WERI-Rb-1 (cell line): ENCODE measurements around the gene NDFIP1.
A peak's percentile ranks its signal among the peaks of the same experiment; 100 is the strongest.

ENCODE experiments used
- DNase-seq: peaks from one replicate; pipeline ENCODE4 v3.0.0-alpha.2; 2020
- H3K27ac ChIP-seq: fragments of 250-450 bp; sonication (Bioruptor Pico); 2 replicates; pipeline ENCODE4 v1.5.1; 2020; ENCODE audit warnings: mild to moderate bottlenecking, moderate library complexity
- H3K27me3 ChIP-seq: fragments of 250-450 bp; sonication (Bioruptor Pico); 2 replicates; pipeline ENCODE4 v1.5.1; 2021; ENCODE audit warnings: mild to moderate bottlenecking, low read depth, moderate library complexity; ENCODE audit not compliant: insufficient read depth, severe bottlenecking
- H3K36me3 ChIP-seq: fragments of 250-450 bp; sonication (Bioruptor Pico); 2 replicates; pipeline ENCODE4 v1.5.1; 2020; ENCODE audit warnings: mild to moderate bottlenecking, moderate library complexity
- H3K4me3 ChIP-seq: 2 replicates; pipeline ENCODE4 v1.5.1; 2011; ENCODE audit warnings: low read depth, mild to moderate bottlenecking, control low read depth, low read length
- H3K9me3 ChIP-seq: fragments of 250-450 bp; sonication (Bioruptor Pico); 2 replicates; pipeline ENCODE4 v1.5.1; 2021; ENCODE audit warnings: mild to moderate bottlenecking, moderate library complexity; ENCODE audit not compliant: severe bottlenecking
- CTCF ChIP-seq: IDR thresholded peaks from 2 replicates; pipeline ENCODE4 v1.5.1; 2011; ENCODE audit warnings: low read depth, mild to moderate bottlenecking, control low read depth, inconsistent platforms, low read length

The NDFIP1 gene

GRCh38 chr5:142110046-142110531, 1.5 kb downstream of the NDFIP1 start:
- peak overlapping the region; percentile 98 for H3K4me3 ChIP-seq
- no peak for DNase-seq

GRCh38 chr5:142110988-142111687, 2.6 kb downstream of the NDFIP1 start:
- Histone ChIP-seq H3K27me3 (no peaks in the 10 kb centered on the region), H3K4me3 (no peak overlapping the region; the same call in 1 of the 2 replicates), H3K9me3 (no peaks in the 10 kb centered on the region), H3K36me3 (peaks cover 7% of the 10 kb centered on the region), H3K27ac (no peak overlapping the region)
- no peak for TF ChIP-seq CTCF
- DNase-seq = no peak

More at GRCh38 chr5:142110046-142110531, 1.5 kb downstream of the NDFIP1 start:
- Histone ChIP-seq H3K36me3 (peaks cover 7% of the 10 kb centered on the region), H3K27ac (peak overlapping the region; percentile 91), H3K27me3 (no peaks in the 10 kb centered on the region), H3K9me3 (no peaks in the 10 kb centered on the region)
- no peak for TF ChIP-seq CTCF

- TF ChIP-seq CTCF = no peak
- no peak overlapping the region for H3K27ac ChIP-seq
Observed at GRCh38 chr5:142114687-142115086, 6.1 kb downstream of the NDFIP1 start.

GRCh38 chr5:142115937-142116614, 7.5 kb downstream of the NDFIP1 start:
- H3K4me3 ChIP-seq = no peak overlapping the region
- H3K36me3 ChIP-seq = peaks cover 3% of the 10 kb centered on the region
- no peaks in the 10 kb centered on the region for H3K27me3 ChIP-seq
- no peak overlapping the region for H3K27ac ChIP-seq
- no peaks in the 10 kb centered on the region for H3K9me3 ChIP-seq
- no peak for TF ChIP-seq CTCF
- DNase-seq = no peak

More at GRCh38 chr5:142114687-142115086, 6.1 kb downstream of the NDFIP1 start:
- H3K36me3 ChIP-seq = peaks cover 3% of the 10 kb centered on the region
- no peak for DNase-seq
- H3K27me3 ChIP-seq = no peaks in the 10 kb centered on the region
- H3K9me3 ChIP-seq = no peaks in the 10 kb centered on the region
- no peak overlapping the region for H3K4me3 ChIP-seq

GRCh38 chr5:142117579-142118151, 9.1 kb downstream of the NDFIP1 start:
- Histone ChIP-seq H3K27ac (no peak overlapping the region), H3K9me3 (no peaks in the 10 kb centered on the region), H3K27me3 (no peaks in the 10 kb centered on the region), H3K4me3 (no peak overlapping the region), H3K36me3 (peaks cover 9% of the 10 kb centered on the region)
- no peak for TF ChIP-seq CTCF
- no peak for DNase-seq
